ENCODE measurements around the gene CPNE9. TPM values are rescaled to one million over a fixed set of nuclear protein-coding genes. Genes with fewer than 3 reads are reported as not detected.

The CPNE9 gene
- total RNA-seq, 2 experiments from 2014 or later: 0.25 TPM; not detected in 1

DNA sequence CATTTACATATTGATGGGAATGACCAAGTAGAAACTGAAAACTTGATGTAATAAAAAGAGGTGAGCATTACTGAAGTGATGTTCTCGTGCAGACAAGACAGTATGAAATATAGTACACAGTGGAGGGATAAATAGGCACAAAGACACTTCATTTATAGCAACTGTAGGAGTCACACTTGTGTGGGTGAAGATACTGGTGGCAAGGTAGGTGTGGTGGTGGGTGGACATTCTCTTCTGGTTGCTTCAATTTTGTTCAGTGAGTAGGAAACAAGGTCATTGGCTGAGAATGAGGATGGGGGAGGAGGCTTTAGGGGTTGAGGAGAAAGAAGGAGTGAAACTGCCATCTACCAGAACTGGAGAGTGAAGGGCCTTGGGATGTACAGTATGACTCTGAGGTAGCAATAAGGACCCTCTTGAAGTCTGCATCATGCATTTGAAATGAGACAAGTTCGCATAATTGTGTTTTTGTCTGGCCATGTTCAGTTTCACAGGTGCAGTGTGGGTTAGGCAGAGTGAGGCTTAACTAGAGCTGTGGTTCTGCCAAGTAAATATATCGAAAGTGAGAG lies 6.6 kb downstream of the CPNE9 start:
- H3K4me3 Mint-ChIP-seq: no peak overlapping the region
- no peaks in the 10 kb centered on the region for H3K9me3 Mint-ChIP-seq
- no peak overlapping the region for H3K27ac Mint-ChIP-seq
- ChIA-PET CTCF (no interaction called here), POLR2A (no interaction called here)
- no peak for DNase-seq
- peaks cover 25% of the 10 kb centered on the region for H3K27me3 Mint-ChIP-seq
- no peaks in the 10 kb centered on the region for H3K36me3 Mint-ChIP-seq (ENCODE audit: low read depth)
- no peaks in the 10 kb centered on the region for H3K4me1 Mint-ChIP-seq

DNA sequence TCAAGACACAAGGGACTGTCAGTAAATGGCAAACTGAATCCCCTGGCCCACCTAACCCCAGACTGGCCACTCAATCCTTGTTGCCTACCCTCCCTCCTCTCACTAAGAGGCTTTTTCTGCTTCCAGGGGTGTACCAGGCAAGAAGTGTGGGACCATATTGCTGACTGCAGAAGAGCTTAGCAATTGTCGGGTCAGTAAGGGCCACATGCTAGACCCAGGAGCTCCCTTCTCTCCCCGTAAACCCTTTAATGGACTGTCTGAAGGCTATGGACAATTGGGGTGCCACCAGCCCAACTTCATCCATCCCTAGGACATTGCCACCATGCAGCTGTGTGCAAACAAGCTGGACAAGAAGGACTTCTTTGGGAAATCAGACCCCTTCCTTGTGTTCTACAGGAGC lies 8.8 kb downstream of the CPNE9 start:
- H3K27me3 Mint-ChIP-seq: peaks cover 12% of the 10 kb centered on the region
- no peak overlapping the region for H3K27ac Mint-ChIP-seq
- no peaks in the 10 kb centered on the region for H3K4me1 Mint-ChIP-seq
- H3K4me3 Mint-ChIP-seq: no peak overlapping the region
- DNase-seq: no peak
- POLR2A ChIA-PET: no interaction called here
- CTCF ChIA-PET: interaction anchor here (1.9 kb wide), 1 partner anchor 15 kb away, joined by 8 read pairs; no protein-coding TSS in a partner anchor
- no peaks in the 10 kb centered on the region for H3K36me3 Mint-ChIP-seq (ENCODE audit: low read depth)
- H3K9me3 Mint-ChIP-seq: no peaks in the 10 kb centered on the region

DNA sequence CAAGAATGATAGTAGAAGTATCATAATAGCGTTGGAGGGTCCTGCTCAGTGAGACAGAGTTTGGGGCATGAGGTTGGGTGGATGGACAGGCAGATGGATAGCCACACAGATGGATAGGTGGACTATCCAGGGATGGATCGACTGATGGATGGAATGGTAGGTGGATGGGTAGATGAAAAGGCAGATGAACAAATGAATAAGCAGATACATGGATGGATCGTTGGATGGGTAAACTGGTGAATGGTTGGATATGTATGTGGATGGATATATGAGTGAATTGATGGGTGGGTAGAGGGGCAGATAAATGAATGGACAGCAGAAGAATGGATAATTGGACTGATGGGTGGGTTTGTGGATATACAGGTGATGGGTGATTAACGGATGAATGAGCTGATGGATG lies 9.5 kb downstream of the CPNE9 start:
- Mint-ChIP-seq H3K27ac (no peak overlapping the region), H3K9me3 (no peaks in the 10 kb centered on the region), H3K4me3 (no peak overlapping the region), H3K4me1 (peaks cover 2% of the 10 kb centered on the region), H3K27me3 (peaks cover 11% of the 10 kb centered on the region), H3K36me3 (ENCODE audit: low read depth) (no peaks in the 10 kb centered on the region)
- DNase-seq: no peak
- ChIA-PET POLR2A (no interaction called here), CTCF (interaction anchor here (1.9 to 3.3 kb wide), 2 partner anchors 14 to 15 kb away, joined by 8 to 19 read pairs; no protein-coding TSS in a partner anchor)

DNA sequence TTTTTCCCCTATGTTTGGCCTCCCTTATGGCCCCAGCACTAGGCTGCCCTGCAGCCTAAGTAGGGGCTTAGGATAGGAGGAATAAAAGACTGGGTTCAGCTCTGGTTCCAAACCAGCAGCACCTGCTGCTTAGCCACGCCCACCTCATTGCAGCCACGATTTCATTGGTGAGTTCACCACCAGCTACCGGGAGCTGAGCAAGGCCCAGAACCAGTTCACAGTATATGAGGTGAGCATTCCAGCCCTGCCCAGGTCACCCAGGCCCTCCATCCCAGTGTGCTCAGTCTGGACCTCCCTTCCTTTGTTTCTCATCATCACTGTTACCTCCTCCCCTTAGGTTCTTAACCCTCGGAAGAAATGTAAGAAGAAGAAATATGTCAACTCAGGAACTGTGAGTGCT lies 11.5 kb downstream of the CPNE9 start:
- Mint-ChIP-seq H3K27ac (no peak overlapping the region), H3K4me1 (peaks cover 4% of the 10 kb centered on the region), H3K27me3 (peaks cover 12% of the 10 kb centered on the region), H3K9me3 (no peaks in the 10 kb centered on the region), H3K36me3 (ENCODE audit: low read depth) (no peaks in the 10 kb centered on the region), H3K4me3 (no peak overlapping the region)
- CTCF ChIA-PET: interaction anchor here (1.6 to 3.3 kb wide), 2 partner anchors 8 to 13 kb away, joined by 6 to 19 read pairs; no protein-coding TSS in a partner anchor
- POLR2A ChIA-PET: no interaction called here
- DNase-seq: no peak

DNA sequence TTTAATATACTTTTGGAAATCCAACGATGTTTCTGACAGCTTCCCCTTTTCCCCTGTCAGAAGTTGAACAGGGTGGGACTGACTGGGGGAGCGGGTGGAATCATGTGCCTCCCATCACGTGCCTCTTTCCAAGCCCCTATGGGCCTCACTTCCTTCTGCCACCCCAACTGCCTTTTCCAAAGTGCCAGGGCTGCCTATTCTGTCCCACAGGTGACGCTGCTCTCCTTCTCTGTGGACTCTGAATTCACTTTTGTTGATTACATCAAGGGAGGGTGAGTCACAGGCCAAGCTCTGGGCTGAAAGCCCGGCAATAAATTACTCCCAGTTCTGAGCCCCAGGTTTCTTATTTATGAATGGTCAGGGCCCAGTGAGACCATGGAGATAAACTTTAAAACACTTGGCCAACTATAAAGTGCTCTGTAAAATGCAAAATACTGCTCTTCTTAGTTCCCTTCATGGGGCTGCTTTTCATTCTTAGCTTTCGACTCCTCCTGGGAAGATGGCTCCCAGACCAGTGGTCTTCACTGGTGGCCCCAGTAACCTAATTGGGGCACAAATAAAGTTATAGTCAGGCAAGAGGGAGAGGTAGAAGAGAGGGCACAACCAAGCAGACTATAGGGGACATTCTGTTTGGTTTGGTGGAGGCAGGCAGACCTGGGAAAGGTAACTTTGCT lies 12.3 kb downstream of the CPNE9 start:
- H3K9me3 Mint-ChIP-seq: no peaks in the 10 kb centered on the region
- CTCF ChIA-PET: interaction anchor here (0.9 to 3.3 kb wide), 3 partner anchors 8 to 94 kb away, joined by 3 to 19 read pairs (median 6); partner anchors contain the start of gene TTLL3
- peaks cover 13% of the 10 kb centered on the region for H3K27me3 Mint-ChIP-seq
- H3K36me3 Mint-ChIP-seq (ENCODE audit: low read depth): no peaks in the 10 kb centered on the region
- no peak overlapping the region for H3K27ac Mint-ChIP-seq
- DNase-seq: no peak
- peaks cover 4% of the 10 kb centered on the region for H3K4me1 Mint-ChIP-seq
- no peak overlapping the region for H3K4me3 Mint-ChIP-seq
- POLR2A ChIA-PET: no interaction called here

DNA sequence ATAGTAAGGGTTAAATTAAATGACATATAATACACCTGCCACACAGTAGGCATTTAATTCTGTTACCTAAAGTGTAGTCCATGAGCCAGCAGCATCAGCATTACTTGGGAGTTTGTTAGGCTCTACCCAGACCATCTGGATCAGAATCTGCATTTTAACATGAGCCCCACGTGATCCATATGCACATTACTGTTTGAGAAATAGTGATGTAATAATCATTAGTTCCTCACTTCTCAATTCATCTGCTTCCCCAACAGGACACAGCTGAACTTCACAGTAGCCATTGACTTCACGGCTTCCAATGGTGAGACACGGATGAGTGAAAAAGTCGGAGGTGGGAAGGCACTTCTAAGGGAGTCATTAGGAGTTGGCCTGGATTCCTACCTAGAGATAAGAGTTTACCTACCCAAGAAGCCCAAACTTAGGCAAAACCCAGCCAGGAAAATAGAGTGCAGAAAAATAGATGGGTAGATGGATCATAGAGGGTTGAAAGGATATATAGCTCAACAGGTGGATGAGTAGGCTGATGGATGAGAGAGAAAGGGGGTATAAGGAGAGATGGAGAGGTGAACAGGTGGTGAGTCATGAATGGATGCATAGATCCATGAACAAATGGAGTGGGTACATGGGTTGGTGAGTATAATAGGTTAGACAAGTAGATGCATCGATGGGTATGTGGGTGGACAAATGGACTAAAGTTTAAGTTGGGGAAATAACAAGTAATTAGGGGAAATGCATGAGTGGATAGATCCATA lies 13.3 kb downstream of the CPNE9 start:
- DNase-seq: no peak
- H3K4me3 Mint-ChIP-seq: no peak overlapping the region
- H3K36me3 Mint-ChIP-seq (ENCODE audit: low read depth): no peaks in the 10 kb centered on the region
- POLR2A ChIA-PET: no interaction called here
- peaks cover 12% of the 10 kb centered on the region for H3K27me3 Mint-ChIP-seq
- H3K9me3 Mint-ChIP-seq: no peaks in the 10 kb centered on the region
- H3K4me1 Mint-ChIP-seq: peaks cover 4% of the 10 kb centered on the region
- CTCF ChIA-PET: interaction anchor here (1.5 to 1.6 kb wide), 2 partner anchors 9 to 10 kb away, joined by 5 to 6 read pairs; no protein-coding TSS in a partner anchor
- H3K27ac Mint-ChIP-seq: no peak overlapping the region

DNA sequence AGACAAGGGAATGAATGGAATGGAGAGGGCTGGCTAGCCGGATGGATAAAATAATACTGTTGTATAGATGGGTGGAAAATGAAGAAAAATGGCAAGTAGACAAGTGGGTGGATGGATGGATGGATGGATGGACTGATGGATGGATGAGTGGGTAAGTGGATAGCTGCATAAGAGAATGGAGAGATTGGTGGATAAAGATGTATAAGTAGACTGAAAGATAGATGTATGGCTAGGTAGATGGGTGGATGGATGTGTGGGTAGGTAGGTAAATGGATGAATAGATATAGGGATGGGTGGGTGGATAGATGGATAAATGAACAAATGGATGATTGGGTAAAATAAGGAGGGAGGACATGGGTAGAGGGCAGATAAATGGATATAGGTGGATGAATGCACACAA lies 13.9 kb downstream of the CPNE9 start:
- Mint-ChIP-seq H3K27me3 (peaks cover 12% of the 10 kb centered on the region), H3K4me3 (no peak overlapping the region), H3K4me1 (peaks cover 4% of the 10 kb centered on the region), H3K36me3 (ENCODE audit: low read depth) (no peaks in the 10 kb centered on the region), H3K9me3 (no peaks in the 10 kb centered on the region), H3K27ac (no peak overlapping the region)
- DNase-seq: no peak
- ChIA-PET POLR2A (no interaction called here), CTCF (interaction anchor here (1.5 kb wide), 1 partner anchor 9 kb away, joined by 5 read pairs; no protein-coding TSS in a partner anchor)

DNA sequence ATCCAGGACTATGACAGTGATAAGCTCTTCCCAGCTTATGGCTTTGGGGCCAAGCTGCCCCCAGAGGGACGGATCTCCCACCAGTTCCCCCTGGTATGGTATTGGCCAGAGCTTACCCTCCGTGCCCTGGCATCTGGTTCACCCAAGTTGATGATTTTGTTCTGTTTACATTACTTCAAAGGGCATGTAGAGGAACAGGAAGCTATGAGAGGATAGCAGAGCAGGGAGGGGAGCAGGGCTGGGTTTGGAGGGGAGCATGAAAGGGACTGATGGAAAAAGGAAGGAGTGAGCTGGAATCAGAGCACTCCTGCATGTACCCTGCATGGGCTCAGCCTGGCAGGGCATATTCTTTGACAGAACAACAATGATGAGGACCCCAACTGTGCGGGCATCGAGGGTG lies 14.5 kb downstream of the CPNE9 start:
- POLR2A ChIA-PET: no interaction called here
- no peak for DNase-seq

DNA sequence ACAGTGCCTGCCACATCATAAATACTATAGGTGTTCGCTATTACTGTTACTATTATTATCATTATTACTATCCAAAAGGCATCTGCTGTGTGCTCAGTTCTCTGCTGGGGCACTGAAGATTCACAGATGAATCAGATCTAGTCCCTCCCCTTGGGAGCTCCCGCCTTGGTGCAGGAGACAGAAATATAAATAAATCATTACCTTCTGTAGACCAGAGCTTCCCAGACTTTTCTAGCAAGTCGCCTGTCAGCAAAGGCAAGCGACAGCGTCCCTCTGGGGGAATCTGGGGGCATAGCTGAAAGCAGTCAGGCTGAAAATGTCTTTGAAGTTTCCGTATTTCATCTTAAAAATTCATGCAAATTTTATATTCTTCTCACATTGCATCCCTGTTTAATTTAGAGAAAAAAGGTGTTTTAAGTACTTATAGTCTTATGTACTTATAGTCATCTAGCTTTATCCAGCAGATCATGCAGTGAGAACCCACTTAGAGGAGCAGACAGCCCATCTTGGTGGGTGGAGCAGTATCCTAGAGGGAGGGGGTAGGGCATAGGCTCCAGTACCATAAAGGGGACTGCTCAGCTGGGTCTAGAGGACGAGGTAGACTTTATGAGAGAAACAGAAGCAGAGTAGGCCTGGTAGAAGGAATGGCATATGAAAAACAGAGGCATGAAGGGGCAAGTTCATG lies 17.5 kb downstream of the CPNE9 start:
- Mint-ChIP-seq H3K4me1 (peaks cover 5% of the 10 kb centered on the region), H3K27me3 (peaks cover 7% of the 10 kb centered on the region)
- CTCF ChIA-PET: interaction anchor here (0.6 kb wide), 1 partner anchor 163 kb away, joined by 3 read pairs; no protein-coding TSS in a partner anchor

More for the DNA sequence above, 14.5 kb downstream of the CPNE9 start:
- no peaks in the 10 kb centered on the region for H3K9me3 Mint-ChIP-seq
- H3K36me3 Mint-ChIP-seq (ENCODE audit: low read depth): no peaks in the 10 kb centered on the region
- H3K27ac Mint-ChIP-seq: no peak overlapping the region
- H3K27me3 Mint-ChIP-seq: peaks cover 10% of the 10 kb centered on the region
- no peak overlapping the region for H3K4me3 Mint-ChIP-seq
- CTCF ChIA-PET: interaction anchor here (1.0 to 1.5 kb wide), 2 partner anchors 9 to 16 kb away, joined by 4 to 5 read pairs; no protein-coding TSS in a partner anchor
- peaks cover 4% of the 10 kb centered on the region for H3K4me1 Mint-ChIP-seq

DNA sequence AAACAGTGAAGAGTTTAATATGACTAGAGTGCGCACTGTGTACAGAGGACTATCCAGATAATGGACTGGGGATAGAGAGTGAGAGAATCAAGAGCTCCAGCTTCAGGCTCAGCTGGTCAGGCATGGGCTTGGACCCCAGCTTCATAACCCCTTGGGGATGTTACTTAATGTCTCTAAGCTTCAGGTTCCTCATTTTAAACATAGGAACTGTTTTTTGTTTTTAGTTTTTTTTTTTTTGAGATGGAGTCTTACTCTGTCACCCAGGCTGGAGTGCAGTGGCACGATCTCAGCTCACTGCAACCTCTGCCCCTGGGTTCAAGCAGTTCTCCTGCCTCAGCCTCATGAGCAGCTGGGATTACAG lies 18.0 kb downstream of the CPNE9 start:
- Mint-ChIP-seq H3K9me3 (no peaks in the 10 kb centered on the region), H3K4me3 (no peak overlapping the region), H3K36me3 (ENCODE audit: low read depth) (no peaks in the 10 kb centered on the region), H3K27me3 (peaks cover 7% of the 10 kb centered on the region), H3K27ac (no peak overlapping the region), H3K4me1 (peaks cover 8% of the 10 kb centered on the region)
- ChIA-PET CTCF (interaction anchor here (0.6 kb wide), 1 partner anchor 164 kb away, joined by 3 read pairs; no protein-coding TSS in a partner anchor), POLR2A (no interaction called here)
- no peak for DNase-seq

More for the DNA sequence above, 17.5 kb downstream of the CPNE9 start:
- Mint-ChIP-seq H3K4me3 (no peak overlapping the region), H3K27ac (no peak overlapping the region), H3K36me3 (ENCODE audit: low read depth) (no peaks in the 10 kb centered on the region), H3K9me3 (no peaks in the 10 kb centered on the region)
- no peak for DNase-seq
- POLR2A ChIA-PET: no interaction called here

DNA sequence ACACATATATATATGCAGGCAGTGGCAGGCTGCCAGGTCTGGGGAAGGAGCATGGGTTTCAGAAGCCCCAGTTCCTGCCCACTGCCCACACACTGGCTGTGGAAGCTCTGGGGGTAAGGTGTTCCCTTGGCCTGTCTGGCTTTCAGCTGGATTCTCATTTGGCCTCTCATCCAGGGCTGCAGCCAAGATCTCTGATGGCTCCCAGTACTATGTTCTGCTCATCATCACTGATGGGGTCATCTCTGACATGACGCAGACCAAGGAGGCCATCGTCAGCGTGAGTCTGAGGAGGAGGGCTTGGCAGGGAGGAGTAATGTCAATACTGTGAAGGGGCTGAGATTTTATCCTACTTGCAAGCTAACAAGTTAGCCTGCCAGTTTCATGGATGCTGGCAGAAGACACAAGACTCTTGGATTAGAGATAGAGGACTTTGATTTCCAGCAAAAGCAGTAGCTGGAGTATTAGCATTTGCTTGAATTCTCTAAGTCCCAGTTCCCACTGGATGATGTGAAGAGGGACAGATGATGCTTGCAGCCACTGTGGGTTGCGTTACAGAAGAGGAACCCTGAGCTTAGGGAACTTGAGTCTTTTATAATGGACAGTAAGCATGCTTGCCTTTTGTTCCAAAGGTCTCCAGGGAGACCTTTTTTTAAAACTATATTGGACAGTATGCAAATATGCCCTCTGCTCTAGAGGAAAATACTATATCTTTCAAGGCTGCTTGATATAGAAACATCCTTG lies 22.3 kb downstream of the CPNE9 start:
- no peaks in the 10 kb centered on the region for H3K27me3 Mint-ChIP-seq
- ChIA-PET POLR2A (no interaction called here), CTCF (interaction anchor here (1.9 kb wide), 1 partner anchor 8 kb away, joined by 5 read pairs; no protein-coding TSS in a partner anchor)
- no peaks in the 10 kb centered on the region for H3K9me3 Mint-ChIP-seq
- no peak overlapping the region for H3K27ac Mint-ChIP-seq
- no peaks in the 10 kb centered on the region for H3K36me3 Mint-ChIP-seq (ENCODE audit: low read depth)
- peaks cover 28% of the 10 kb centered on the region for H3K4me1 Mint-ChIP-seq
- no peak overlapping the region for H3K4me3 Mint-ChIP-seq
- no peak for DNase-seq

DNA sequence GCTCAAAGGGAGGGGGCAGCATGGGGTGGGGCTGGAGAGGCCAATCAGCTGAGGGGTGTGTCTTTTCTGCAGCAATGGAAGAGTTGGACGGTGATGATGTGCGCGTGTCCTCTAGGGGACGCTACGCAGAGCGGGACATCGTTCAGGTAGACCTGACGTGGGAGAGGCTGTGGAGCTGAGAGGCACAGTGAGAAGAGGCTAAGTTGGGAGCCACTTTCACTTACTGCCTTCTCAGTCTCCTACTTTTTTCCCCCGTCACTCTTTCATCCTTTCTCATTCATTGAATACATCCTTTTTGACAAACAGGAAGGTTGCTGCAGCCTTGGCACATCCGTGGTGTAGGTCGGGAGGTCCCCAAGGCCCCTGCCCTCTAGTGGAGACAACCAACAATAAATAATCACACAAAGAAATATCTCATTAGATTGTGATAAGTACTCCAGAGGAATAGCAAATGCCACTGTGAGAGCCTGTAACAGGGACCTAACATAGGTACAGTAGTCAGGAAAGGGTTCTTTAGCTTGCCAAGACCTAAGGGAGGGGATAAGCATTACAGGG lies 23.5 kb downstream of the CPNE9 start:
- H3K4me1 Mint-ChIP-seq: peaks cover 29% of the 10 kb centered on the region
- H3K9me3 Mint-ChIP-seq: no peaks in the 10 kb centered on the region
- peak; percentile 68 for DNase-seq
- ChIA-PET POLR2A (no interaction called here), CTCF (interaction anchor here (0.8 to 3.1 kb wide), 13 partner anchors 9 to 474 kb away, joined by 3 to 19 read pairs (median 3); no protein-coding TSS in a partner anchor)
- peak overlapping the region; percentile 61 for H3K27ac Mint-ChIP-seq
- H3K27me3 Mint-ChIP-seq: no peaks in the 10 kb centered on the region
- H3K4me3 Mint-ChIP-seq: peak overlapping the region; percentile 51
- no peaks in the 10 kb centered on the region for H3K36me3 Mint-ChIP-seq (ENCODE audit: low read depth)
